ENCODE results near the gene PTGER1. TPM values are rescaled to one million over a fixed set of nuclear protein-coding genes. Genes with fewer than 3 reads are reported as not detected.

Gene PTGER1
- total RNA-seq, 1 experiment from 2014 or later, result 0.42 TPM

GRCh38 chr19:14442891-14443631 is 32.1 kb downstream of the PTGER1 start:
- no peak overlapping the region for H3K27ac Mint-ChIP-seq (ENCODE audit: low read depth, unreplicated experiment)
- H3K9me3 Mint-ChIP-seq (ENCODE audit: unreplicated experiment), result no peaks in the 10 kb centered on the region
- POLR2A ChIA-PET, result no interaction called here
- peaks cover 71% of the 10 kb centered on the region for H3K36me3 Mint-ChIP-seq (ENCODE audit: insufficient read depth, unreplicated experiment)
- no peaks in the 10 kb centered on the region for H3K4me1 Mint-ChIP-seq (ENCODE audit: insufficient read depth, unreplicated experiment)
- TF ChIP-seq CTCF (IDR thresholded peaks at IDR 0.05; ENCODE audit: unreplicated experiment), result no peak
- BruUV-seq (replicated peaks), result no TSS peak
- H3K4me3 Mint-ChIP-seq (ENCODE audit: unreplicated experiment), result no peak overlapping the region
- H3K27me3 Mint-ChIP-seq (ENCODE audit: insufficient read depth, unreplicated experiment), result no peaks in the 10 kb centered on the region
- CTCF ChIA-PET, result no interaction called here
- intact Hi-C loops (cut with micrococcal nuclease), result no loop called here
- DNase-seq (ENCODE audit: unreplicated experiment), result no peak

GRCh38 chr19:14441041-14441938 is 33.9 kb downstream of the PTGER1 start:
- H3K27me3 Mint-ChIP-seq (ENCODE audit: insufficient read depth, unreplicated experiment), result no peaks in the 10 kb centered on the region
- H3K4me1 Mint-ChIP-seq (ENCODE audit: insufficient read depth, unreplicated experiment), result no peaks in the 10 kb centered on the region
- POLR2A ChIA-PET, result interaction anchor here (0.5 kb wide), 1 partner anchor 11 kb away, joined by 3 read pairs; no protein-coding TSS in a partner anchor
- no peak for DNase-seq (ENCODE audit: unreplicated experiment)
- CTCF ChIA-PET, result interaction anchor here (0.6 to 0.7 kb wide), 4 partner anchors 40 to 453 kb away, joined by 3 to 5 read pairs (median 3); no protein-coding TSS in a partner anchor
- BruUV-seq (replicated peaks), result no TSS peak
- no peak for TF ChIP-seq CTCF (IDR thresholded peaks at IDR 0.05; ENCODE audit: unreplicated experiment)
- H3K36me3 Mint-ChIP-seq (ENCODE audit: insufficient read depth, unreplicated experiment), result peaks cover 54% of the 10 kb centered on the region
- intact Hi-C loops (cut with micrococcal nuclease), result no loop called here
- no peak overlapping the region for H3K27ac Mint-ChIP-seq (ENCODE audit: low read depth, unreplicated experiment)
- no peak overlapping the region for H3K4me3 Mint-ChIP-seq (ENCODE audit: unreplicated experiment)
- H3K9me3 Mint-ChIP-seq (ENCODE audit: unreplicated experiment), result no peaks in the 10 kb centered on the region

- H3K27me3 Mint-ChIP-seq (ENCODE audit: insufficient read depth, unreplicated experiment), result no peaks in the 10 kb centered on the region
- H3K4me1 Mint-ChIP-seq (ENCODE audit: insufficient read depth, unreplicated experiment), result no peaks in the 10 kb centered on the region
- H3K4me3 Mint-ChIP-seq (ENCODE audit: unreplicated experiment), result no peak overlapping the region
- H3K36me3 Mint-ChIP-seq (ENCODE audit: insufficient read depth, unreplicated experiment), result peaks cover 48% of the 10 kb centered on the region
- ChIA-PET POLR2A (no interaction called here), CTCF (interaction anchor here (0.6 kb wide), 1 partner anchor 73 kb away, joined by 3 read pairs; no protein-coding TSS in a partner anchor)
- no TSS peak for BruUV-seq (replicated peaks)
- H3K27ac Mint-ChIP-seq (ENCODE audit: low read depth, unreplicated experiment), result no peak overlapping the region
- DNase-seq (ENCODE audit: unreplicated experiment), result no peak
- TF ChIP-seq CTCF (IDR thresholded peaks at IDR 0.05; ENCODE audit: unreplicated experiment), result no peak
- intact Hi-C loops (cut with micrococcal nuclease), result no loop called here
- H3K9me3 Mint-ChIP-seq (ENCODE audit: unreplicated experiment), result no peaks in the 10 kb centered on the region
Measured at GRCh38 chr19:14440049-14440448, 35.1 kb downstream of the PTGER1 start.

GRCh38 chr19:14439014-14439413 is 36.1 kb downstream of the PTGER1 start:
- Mint-ChIP-seq H3K27me3 (ENCODE audit: insufficient read depth, unreplicated experiment) (no peaks in the 10 kb centered on the region), H3K27ac (ENCODE audit: low read depth, unreplicated experiment) (no peak overlapping the region), H3K4me1 (ENCODE audit: insufficient read depth, unreplicated experiment) (peaks cover 6% of the 10 kb centered on the region), H3K9me3 (ENCODE audit: unreplicated experiment) (no peaks in the 10 kb centered on the region), H3K4me3 (ENCODE audit: unreplicated experiment) (no peak overlapping the region), H3K36me3 (ENCODE audit: insufficient read depth, unreplicated experiment) (peaks cover 38% of the 10 kb centered on the region)
- ChIA-PET CTCF (interaction anchor here (1.1 kb wide), 1 partner anchor 16 kb away, joined by 3 read pairs; no protein-coding TSS in a partner anchor), POLR2A (no interaction called here)
- BruUV-seq (replicated peaks), result no TSS peak
- TF ChIP-seq CTCF (IDR thresholded peaks at IDR 0.05; ENCODE audit: unreplicated experiment), result no peak
- DNase-seq (ENCODE audit: unreplicated experiment), result no peak
- intact Hi-C loops (cut with micrococcal nuclease), result loop anchor here (5.0 kb wide), 1 partner anchor 33 kb away; no protein-coding TSS in a partner anchor
